Stimulated activated CD4-positive, alpha-beta T cell treated with anti-CD3 and anti-CD28 coated beads, Interleukin-15, amount 100 ng/mL, for 24 hours (primary cell): ENCODE data around the gene ARHGAP24.

Source experiments
- DNase-seq: peaks from one replicate; pipeline ENCODE4 v3.0.0-alpha.2; 2020

Gene ARHGAP24

GRCh38 chr4:85747882-85748491 lies 273.0 kb downstream of the ARHGAP24 start:
- DNase-seq, result peak; percentile 3

DNA sequence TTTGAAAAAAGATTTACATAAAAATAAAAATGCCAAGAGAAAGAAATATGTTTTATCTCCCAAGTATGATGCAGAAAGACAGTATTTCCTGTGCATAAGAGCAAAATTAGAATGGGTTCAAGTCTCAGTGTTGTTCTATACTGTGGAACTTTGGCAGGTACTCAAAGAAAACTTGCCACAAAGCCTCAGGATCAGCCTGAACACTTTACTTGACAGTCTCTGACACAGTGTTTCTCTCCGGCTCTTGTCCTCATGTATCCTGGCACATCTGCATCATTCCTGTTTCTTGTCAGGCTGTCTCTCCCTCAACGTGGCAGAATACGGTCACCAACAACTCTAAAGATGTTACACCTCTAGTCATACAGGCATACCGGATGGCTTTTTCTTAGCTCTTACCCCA lies 273.7 kb downstream of the ARHGAP24 start:
- no peak for DNase-seq

GRCh38 chr4:85751866-85752265 lies 276.9 kb downstream of the ARHGAP24 start:
- DNase-seq, result no peak

DNA sequence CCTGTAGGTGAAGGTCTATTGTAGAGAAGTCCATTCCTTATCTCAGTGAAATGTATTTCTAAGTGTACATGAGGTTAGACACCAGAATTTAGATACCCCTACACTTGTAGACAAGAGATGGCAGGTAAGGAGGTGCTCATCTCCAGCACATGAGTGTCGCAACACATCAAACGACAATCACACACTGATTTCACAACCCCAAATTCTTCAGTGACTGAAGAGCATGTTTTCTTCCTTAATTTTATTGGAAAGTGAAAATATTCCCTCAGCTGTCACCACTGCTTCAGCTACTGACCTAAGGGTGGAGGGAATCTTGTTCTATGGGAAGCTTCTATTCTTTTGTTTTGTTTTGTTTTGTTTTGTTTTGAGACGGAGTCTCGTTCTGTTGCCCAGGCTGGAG lies 280.3 kb downstream of the ARHGAP24 start:
- DNase-seq, result no peak

GRCh38 chr4:85756938-85757337 lies 282.0 kb downstream of the ARHGAP24 start:
- DNase-seq, result no peak

GRCh38 chr4:85759388-85759787 lies 284.4 kb downstream of the ARHGAP24 start:
- no peak for DNase-seq

DNA sequence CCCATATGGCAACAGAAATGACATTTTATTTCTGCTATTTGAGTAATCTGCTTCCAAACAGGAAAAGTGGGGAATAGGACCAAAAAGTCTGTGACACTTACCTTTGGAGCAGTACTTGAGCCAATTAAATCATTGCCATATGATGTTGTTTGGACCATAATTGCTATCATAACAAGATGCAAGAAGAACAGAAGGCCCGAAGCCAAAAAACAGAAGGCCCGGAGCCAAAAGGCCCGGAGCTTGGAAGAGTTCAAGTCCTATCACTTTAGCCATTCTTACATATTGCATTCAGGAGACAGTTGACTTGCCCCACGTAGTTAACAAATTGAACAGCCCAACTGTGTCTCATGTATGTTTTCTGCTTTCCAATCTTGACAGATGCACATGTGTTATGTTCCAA lies 285.6 kb downstream of the ARHGAP24 start:
- no peak for DNase-seq

DNA sequence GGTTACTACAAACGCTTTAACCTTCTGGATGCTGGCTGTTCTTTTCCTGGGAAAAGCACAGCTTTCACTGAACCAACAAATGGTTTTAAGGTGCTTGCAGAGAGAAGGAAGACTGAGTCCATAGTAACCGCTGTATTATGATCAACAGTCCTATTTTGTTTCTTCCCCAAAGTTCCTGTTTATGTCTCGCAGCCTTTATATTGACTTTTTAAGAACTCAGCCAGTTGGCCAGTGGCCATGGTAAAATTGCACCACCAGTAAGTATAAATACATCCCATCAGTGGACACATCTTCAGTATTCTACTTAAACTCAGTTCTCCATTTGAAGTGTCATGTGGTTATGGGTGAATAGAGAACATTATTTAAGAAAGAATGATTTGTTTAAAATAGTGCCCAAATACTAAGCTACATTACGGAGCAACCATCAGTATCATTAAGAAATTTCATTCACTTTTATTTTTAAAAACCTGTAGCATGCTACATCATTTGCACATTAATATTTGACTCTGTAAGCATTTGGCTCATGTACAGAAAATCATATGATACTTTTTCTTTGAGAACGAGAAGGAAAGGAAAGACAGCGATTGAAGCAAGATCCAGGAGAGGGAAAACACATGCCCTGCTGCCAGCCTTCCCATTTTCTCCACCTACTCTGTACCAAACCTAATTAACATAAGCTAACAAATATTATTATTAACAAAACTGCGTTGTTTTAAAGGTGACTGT lies 287.0 kb downstream of the ARHGAP24 start:
- no peak for DNase-seq

- no peak for DNase-seq
These were observed 287.6 kb downstream of the ARHGAP24 start for GRCh38 chr4:85762529-85762871.

- DNase-seq, result no peak
These were observed 288.3 kb downstream of the ARHGAP24 start for GRCh38 chr4:85763202-85763601.

GRCh38 chr4:85767649-85768048 lies 292.7 kb downstream of the ARHGAP24 start:
- no peak for DNase-seq

GRCh38 chr4:85769009-85769408 lies 294.1 kb downstream of the ARHGAP24 start:
- DNase-seq, result no peak

DNA sequence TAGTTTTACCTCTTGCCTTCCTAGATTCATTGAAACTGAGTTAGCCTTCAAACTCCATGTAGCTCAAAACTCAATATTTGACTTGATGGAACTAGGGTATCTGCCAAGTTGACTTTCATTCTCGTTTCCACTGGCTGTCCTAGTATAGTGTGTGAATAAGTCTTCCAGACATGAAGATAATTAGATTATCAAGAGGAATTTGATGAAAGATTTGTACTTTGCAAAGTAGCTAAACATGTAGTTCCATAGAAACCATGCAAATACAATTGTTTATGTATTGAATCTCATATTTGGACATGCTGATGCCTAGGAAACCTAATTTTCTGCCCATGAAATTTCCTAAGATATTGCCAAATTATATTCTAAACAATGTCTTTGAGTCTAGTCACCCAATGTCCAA lies 297.5 kb downstream of the ARHGAP24 start:
- no peak for DNase-seq

DNA sequence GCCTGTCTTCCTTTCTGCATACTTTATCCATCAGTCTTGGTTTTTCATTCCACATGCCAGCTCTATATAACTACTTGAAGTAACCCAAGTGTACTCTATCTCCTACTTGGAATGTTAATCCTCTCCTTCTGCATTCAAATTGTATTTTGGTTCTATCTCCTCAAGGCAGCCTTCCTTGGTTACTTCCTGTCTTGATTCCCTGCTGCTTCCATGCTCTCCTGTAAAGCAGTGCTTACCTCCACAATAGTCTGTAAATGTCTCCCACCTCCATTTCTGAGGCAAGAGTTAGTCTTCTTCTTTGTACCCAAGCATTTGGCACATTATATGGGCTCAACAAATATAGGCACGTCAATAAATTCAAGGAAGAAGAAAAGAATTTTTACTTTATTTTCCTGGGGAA lies 298.4 kb downstream of the ARHGAP24 start:
- DNase-seq, result no peak

GRCh38 chr4:85774000-85774399 lies 299.1 kb downstream of the ARHGAP24 start:
- no peak for DNase-seq

GRCh38 chr4:85774489-85774888 lies 299.5 kb downstream of the ARHGAP24 start:
- DNase-seq, result no peak

DNA sequence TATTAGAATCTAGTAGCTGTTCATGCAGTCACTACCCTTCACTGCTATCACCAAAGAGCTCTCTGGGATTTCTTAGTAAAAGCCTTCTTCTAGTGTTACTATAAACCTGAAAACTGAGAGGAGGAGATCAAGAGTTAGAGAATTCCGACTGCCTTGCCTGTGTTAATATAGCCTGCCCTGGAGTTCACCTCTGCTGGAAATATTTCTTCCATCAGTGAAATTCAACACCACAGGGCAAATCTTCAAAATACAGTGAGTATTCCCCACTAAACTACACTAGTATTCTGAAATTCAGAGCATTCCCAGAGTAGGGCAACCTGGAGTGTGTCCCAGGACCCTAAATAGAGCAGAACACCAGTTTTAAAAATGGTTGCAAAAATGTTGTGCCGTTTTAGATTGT lies 301.1 kb downstream of the ARHGAP24 start:
- no peak for DNase-seq

- no peak for DNase-seq
These were observed 301.6 kb downstream of the ARHGAP24 start for GRCh38 chr4:85776579-85776978.

- DNase-seq, result no peak
These were observed 303.1 kb downstream of the ARHGAP24 start for GRCh38 chr4:85777908-85778631.

DNA sequence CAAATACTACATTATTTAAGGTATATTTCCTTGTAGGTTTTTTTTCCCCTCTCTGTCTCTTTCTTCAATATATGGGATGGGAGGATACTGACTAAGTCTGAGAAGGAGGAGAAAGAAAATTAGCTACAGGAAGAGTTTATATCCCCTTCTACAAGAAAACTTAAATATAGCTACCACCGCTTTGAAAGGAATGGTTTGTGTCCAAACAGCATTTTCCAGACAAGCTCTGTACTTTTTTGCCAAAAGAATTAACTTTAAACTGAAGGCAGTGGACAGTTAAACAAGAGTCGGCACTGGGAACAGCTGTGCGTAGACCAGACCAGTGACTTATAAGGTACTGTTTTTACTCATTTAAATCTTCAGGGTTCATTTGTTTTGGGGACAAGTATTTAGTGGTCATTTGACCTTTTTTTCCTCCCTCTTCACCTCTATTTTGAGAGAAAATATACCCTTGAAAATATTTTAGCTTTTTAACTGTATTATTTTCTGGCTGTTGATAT lies 303.7 kb downstream of the ARHGAP24 start:
- DNase-seq, result no peak

DNA sequence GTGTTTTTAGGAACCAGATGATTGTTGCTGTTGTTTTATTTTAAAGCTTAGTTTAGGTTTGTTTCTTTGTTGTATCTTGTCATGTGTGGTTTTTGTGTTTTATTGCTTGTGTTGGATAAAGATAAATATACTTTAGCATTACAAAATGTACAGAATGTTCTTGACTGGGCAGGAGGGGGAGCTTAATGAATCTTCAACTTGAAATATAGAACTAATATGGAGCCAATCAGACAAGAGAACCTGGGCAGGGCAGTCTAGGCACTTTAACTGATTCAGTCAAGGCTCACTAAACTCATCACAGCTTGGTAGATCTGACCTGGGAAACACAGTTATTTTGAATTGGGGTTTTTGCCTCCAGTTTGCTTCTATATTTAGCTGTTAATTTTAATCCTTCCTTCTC lies 304.2 kb downstream of the ARHGAP24 start:
- DNase-seq, result no peak

DNA sequence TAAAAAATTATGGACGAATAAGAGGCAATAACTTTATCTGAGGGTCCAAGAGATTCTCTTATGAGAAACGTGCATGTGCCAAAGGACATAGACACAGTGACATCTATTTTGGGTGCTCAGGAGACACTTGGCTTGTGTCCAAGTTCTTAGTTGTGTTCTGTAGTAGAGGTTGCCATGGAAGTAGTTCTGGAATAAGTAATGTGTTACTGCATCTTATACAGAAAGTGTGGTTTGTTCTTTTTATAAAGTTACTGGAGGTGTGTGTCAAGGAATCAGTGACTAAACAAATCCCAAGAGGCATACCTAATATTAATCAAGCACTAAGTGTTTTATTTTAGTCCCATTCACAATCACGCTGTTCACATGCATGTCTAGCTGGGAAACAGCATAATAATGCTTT lies 305.7 kb downstream of the ARHGAP24 start:
- DNase-seq, result no peak

- no peak for DNase-seq
These were observed 308.5 kb downstream of the ARHGAP24 start for GRCh38 chr4:85783483-85783882.

DNA sequence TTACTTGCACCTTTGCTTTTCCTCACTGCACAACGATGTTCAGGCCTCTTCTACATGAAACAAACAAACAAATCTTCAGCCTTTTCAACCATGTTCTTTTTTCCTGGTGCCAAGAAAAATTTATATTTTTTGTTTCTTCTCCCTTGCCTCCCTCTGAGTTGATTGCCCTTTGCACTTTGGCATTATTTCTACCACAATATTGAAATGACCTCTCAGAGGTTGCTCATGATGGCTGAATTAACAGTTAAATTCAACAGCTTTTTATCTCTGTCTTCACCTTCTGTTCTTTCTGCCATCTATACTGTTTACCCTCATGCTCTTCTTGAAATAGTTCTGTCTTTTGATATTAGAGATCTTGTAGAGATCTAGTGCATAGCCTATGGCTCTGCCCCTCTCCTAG lies 308.9 kb downstream of the ARHGAP24 start:
- no peak for DNase-seq
